Measurements from ENCODE around the gene APH1A. TPM values are rescaled to one million over a fixed set of nuclear protein-coding genes. Genes with fewer than 3 reads are reported as not detected.

Gene APH1A
- total and polyA plus RNA-seq, 4 donors = 95.0 to 164 (median 135) TPM

GRCh38 chr1:150299716-150300115, 30.9 kb upstream of the APH1A start:
- no peak overlapping the region for H3K27ac ChIP-seq (ENCODE audit: low read depth in 1 of 2, low read length in 1 of 2)
- WGBS, 2 donors = 96% methylated on average over 3 of the region's 3 CpGs
- H3K36me3 ChIP-seq (ENCODE audit: control insufficient read depth in 4 of 4, insufficient read depth in 4 of 4, low read length in 4 of 4) = peaks cover 16 to 30% (median 24%) of the 10 kb centered on the region in 4 donors
- no peak for TF ChIP-seq CTCF (IDR thresholded peaks at IDR 0.05; ENCODE audit: control extremely low read depth, extremely low read depth)
- ATAC-seq (ENCODE audit: insufficient read depth, low FRiP score) = no peak
- no peak overlapping the region for H3K4me3 ChIP-seq
- H3K27me3 ChIP-seq (ENCODE audit: control insufficient read depth in 3 of 3, insufficient read depth in 3 of 3, low read length in 2 of 3) = no peaks in the 10 kb centered on the region
- H3K9me3 ChIP-seq (ENCODE audit: control insufficient read depth in 4 of 4, insufficient read depth in 3 of 4, low read length in 3 of 4) = no peaks in the 10 kb centered on the region
- H3K4me1 ChIP-seq (ENCODE audit: control insufficient read depth in 5 of 5, insufficient read depth in 5 of 5, low read length in 5 of 5) = peaks cover 0 to under 1% (median 0%) of the 10 kb centered on the region in 5 donors
- no peak overlapping the region for H3K9ac ChIP-seq (ENCODE audit: insufficient read depth in 1 of 2, low read length in 2 of 2)
- DNase-seq = no peak

GRCh38 chr1:150295476-150295875, 26.7 kb upstream of the APH1A start:
- Histone ChIP-seq H3K4me1 (ENCODE audit: control insufficient read depth in 5 of 5, insufficient read depth in 5 of 5, low read length in 5 of 5) (peaks cover 0 to 7% (median 3%) of the 10 kb centered on the region in 5 donors), H3K36me3 (ENCODE audit: control insufficient read depth in 4 of 4, insufficient read depth in 4 of 4, low read length in 4 of 4) (peaks cover 5 to 10% (median 7%) of the 10 kb centered on the region in 4 donors), H3K9me3 (ENCODE audit: control insufficient read depth in 4 of 4, insufficient read depth in 3 of 4, low read length in 3 of 4) (no peaks in the 10 kb centered on the region), H3K27ac (ENCODE audit: low read depth in 1 of 2, low read length in 1 of 2) (no peak overlapping the region), H3K4me3 (no peak overlapping the region), H3K9ac (ENCODE audit: insufficient read depth in 1 of 2, low read length in 2 of 2) (no peak overlapping the region), H3K27me3 (ENCODE audit: control insufficient read depth in 3 of 3, insufficient read depth in 3 of 3, low read length in 2 of 3) (no peaks in the 10 kb centered on the region)
- 100% methylated on average over 2 of the region's 2 CpGs for WGBS, 2 donors
- DNase-seq (no peak), ATAC-seq (ENCODE audit: insufficient read depth, low FRiP score) (no peak)
- no peak for TF ChIP-seq CTCF (IDR thresholded peaks at IDR 0.05; ENCODE audit: control extremely low read depth, extremely low read depth)

GRCh38 chr1:150293433-150294253, 24.8 kb upstream of the APH1A start, which contains the start of gene MRPS21:
TSS of gene MRPS21 (plus strand) at chr1:150293861. CDS start at chr1:150294367, 506 bp downstream.
- peaks cover 0 to 7% (median 3%) of the 10 kb centered on the region in 5 donors for H3K4me1 ChIP-seq (ENCODE audit: control insufficient read depth in 5 of 5, insufficient read depth in 5 of 5, low read length in 5 of 5)
- 3 to 5% methylated on average over 42 to 43 of the region's 43 CpGs for WGBS, 2 donors
- peak; percentile 95 for ATAC-seq (ENCODE audit: insufficient read depth, low FRiP score)

More at GRCh38 chr1:150293433-150294253, 24.8 kb upstream of the APH1A start, which contains the start of gene MRPS21:
- Histone ChIP-seq H3K9ac (ENCODE audit: insufficient read depth in 1 of 2, low read length in 2 of 2) (peak within 1 kb of the TSS; percentile 89 to 94), H3K4me3 (peak within 1 kb of the TSS; percentile 61), H3K27me3 (ENCODE audit: control insufficient read depth in 3 of 3, insufficient read depth in 3 of 3, low read length in 2 of 3) (no peaks in the 10 kb centered on the region), H3K36me3 (ENCODE audit: control insufficient read depth in 4 of 4, insufficient read depth in 4 of 4, low read length in 4 of 4) (peaks cover 3 to 10% (median 6%) of the 10 kb centered on the region in 4 donors), H3K27ac (ENCODE audit: low read depth in 1 of 2, low read length in 1 of 2) (peak within 1 kb of the TSS; percentile 75 to 87), H3K9me3 (ENCODE audit: control insufficient read depth in 4 of 4, insufficient read depth in 3 of 4, low read length in 3 of 4) (no peaks in the 10 kb centered on the region)
- TF ChIP-seq CTCF (IDR thresholded peaks at IDR 0.05; ENCODE audit: control extremely low read depth, extremely low read depth) = no peak
- DNase-seq = peak; percentile 96 to 98 (median 97)
